ENCODE measurements around the gene CHCHD1.
"Not testable (repeated sequence)": the region's sequence is repeated elsewhere in the genome, so short reads cannot be mapped to it uniquely, and the experiment has no call there.

- not testable (repeated sequence) for TF ChIP-seq CTCF, POLR2A (IDR thresholded peaks at IDR 0.05)
Measured at GRCh38 chr10:73740501-73741254, 41.2 kb upstream of the CHCHD1 start.
